Fibroblast of skin of right quadriceps (primary cell): ENCODE results near the gene APBA3.

Experiments
- DNase-seq: peaks from one replicate; pipeline ENCODE4 v3.0.0-alpha.2; 2013

APBA3 gene

DNA sequence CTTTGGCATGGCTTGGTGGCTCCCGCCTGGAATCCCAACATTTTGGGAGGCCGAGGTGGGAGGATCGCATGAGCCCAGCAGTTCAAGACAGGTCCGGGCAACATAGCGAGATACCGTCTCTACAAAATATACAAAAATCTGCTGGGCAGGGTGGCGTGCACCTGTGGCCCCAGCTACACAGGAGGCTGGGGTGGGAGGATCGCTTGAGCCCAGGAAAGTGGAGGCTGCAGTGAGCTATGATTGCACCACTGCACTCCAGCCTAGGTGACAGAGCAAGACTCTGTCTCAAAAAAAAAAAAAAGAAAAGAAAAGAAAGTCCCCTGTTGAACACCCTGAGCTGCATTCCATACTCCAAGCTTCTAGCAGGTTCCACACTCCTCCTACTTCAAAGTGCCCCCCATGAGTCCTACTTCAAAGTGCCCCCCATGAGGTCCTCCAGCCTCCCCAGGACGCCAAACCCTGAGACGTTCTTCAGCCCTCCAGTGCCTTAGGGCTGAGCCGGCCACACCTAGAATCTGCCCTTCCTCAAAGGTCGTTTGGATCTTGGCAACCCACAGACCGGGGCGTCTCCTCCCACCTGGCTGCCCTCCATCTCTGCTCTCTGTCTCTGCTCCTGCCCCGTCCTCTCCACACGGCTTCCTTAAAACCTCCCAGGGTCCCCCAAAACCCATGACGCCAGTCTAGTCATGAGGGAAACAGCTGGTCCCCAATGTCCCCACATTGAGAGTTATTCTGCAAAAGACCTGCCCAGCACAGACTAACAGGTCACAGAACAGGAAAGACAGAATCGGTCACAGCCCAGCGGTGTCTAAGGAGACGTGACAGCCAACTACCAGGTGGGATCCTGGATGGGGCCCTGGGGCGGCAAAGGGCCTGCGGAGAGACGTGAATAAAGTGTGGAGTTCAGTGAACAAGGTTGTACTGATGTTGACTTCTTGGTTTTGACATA is 48.6 kb downstream of the APBA3 start:
- no peak for DNase-seq

- DNase-seq = peak; percentile 45
These were observed 51.2 kb downstream of the APBA3 start for GRCh38 chr19:3710265-3710812.

DNA sequence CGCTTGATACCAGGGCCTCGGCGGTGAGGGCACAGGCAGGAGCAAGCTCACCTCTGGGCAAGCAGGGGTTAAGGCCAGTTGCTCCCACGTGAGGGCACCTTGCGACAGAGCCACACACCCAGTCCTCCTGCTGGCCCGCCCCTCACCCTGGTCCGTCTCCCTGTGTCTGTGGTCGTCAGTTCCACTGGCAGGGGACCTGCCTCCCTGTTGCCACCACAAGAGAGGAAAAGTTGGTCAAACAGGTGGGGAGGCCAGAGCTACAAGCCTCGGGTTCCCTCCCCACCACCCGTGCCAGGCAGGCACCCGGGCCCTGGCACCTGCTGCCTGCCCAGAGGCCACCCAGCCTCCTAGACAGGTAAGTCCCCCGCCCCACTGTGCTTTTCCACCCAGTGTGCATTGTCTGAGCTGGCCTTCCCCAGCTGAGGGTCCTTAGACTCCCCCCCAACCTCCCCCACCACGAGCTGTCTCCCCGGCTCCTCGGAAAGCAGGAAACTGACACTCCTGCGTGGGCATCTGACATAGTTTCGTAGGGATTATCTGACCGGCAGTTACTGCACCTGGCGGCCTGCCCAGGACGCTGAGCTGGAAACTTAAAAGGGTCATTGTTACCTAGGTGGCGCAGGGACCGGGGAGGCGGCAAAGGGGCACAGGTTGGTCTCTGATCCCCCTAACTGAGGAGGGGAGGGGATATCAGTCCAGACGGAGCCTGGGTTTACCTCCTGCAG is 53.1 kb downstream of the APBA3 start, which contains the start of gene TJP3:
TSS of gene TJP3 (plus strand) at position 178 of the 725 bp plus-strand sequence. CDS start 20,049 bp downstream, outside the sequence.
- no peak for DNase-seq

DNA sequence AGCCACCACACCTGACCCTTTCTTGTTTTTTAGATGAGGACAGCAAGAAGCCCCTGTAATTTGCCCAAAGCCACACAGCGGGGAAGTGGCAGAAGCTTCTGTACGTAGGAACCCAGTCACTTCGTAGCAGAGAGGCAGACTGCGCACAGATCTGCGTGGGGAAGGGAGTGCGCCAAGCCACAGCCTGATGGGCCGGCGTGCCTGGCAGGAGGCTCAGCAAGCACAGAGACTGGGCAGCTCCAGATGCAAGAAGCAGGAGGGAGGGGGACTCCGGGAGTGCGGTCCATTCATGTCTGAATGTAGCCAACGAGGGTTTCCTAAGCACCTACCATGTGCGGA is 53.7 kb downstream of the APBA3 start:
- no peak for DNase-seq

GRCh38 chr19:3701200-3701599 is 60.3 kb downstream of the APBA3 start:
- no peak for DNase-seq
